BE2C (cell line): ENCODE measurements around the gene TEX14.
A peak's percentile ranks its signal among the peaks of the same experiment; 100 is the strongest.
"Not testable (repeated sequence)": the region's sequence is repeated elsewhere in the genome, so short reads cannot be mapped to it uniquely, and the experiment has no call there.

Experiments used
- DNase-seq: peaks from one replicate; pipeline ENCODE4 v3.0.0-alpha.2; 2020
- H3K27me3 ChIP-seq: fragments of 250-450 bp; sonication (Bioruptor Pico); 2 replicates; pipeline ENCODE4 v1.5.1; 2020; ENCODE audit warnings: mild to moderate bottlenecking
- H3K36me3 ChIP-seq: fragments of 250-450 bp; sonication (Bioruptor Pico); 2 replicates; pipeline ENCODE4 v1.5.1; 2020; ENCODE audit warnings: mild to moderate bottlenecking
- H3K4me1 ChIP-seq: fragments of 250-450 bp; sonication (Bioruptor Pico); 2 replicates; pipeline ENCODE4 v1.5.1; 2020
- H3K4me3 ChIP-seq: 2 replicates; pipeline ENCODE4 v1.5.1; 2011; ENCODE audit warnings: low read depth, low read length
- H3K9me3 ChIP-seq: fragments of 250-450 bp; sonication (Bioruptor Pico); 2 replicates; pipeline ENCODE4 v1.5.1; 2020
- CTCF ChIP-seq: IDR thresholded peaks from 2 replicates; pipeline ENCODE4 v1.5.1; 2012; ENCODE audit warnings: mild to moderate bottlenecking, low read depth, low read length

The TEX14 gene

GRCh38 chr17:58590377-58590776, 101.5 kb downstream of the TEX14 start:
- no peaks in the 10 kb centered on the region; the same call in 1 of the 2 replicates for H3K27me3 ChIP-seq

GRCh38 chr17:58587713-58588117, 104.1 kb downstream of the TEX14 start:
- TF ChIP-seq CTCF, result peak; percentile 97
- Histone ChIP-seq H3K4me3 (no peak overlapping the region), H3K27me3 (no peaks in the 10 kb centered on the region; the same call in 1 of the 2 replicates), H3K36me3 (no peaks in the 10 kb centered on the region), H3K9me3 (no peaks in the 10 kb centered on the region), H3K4me1 (no peaks in the 10 kb centered on the region)
- DNase-seq, result peak; percentile 69

More at GRCh38 chr17:58590377-58590776, 101.5 kb downstream of the TEX14 start:
- no peaks in the 10 kb centered on the region for H3K36me3 ChIP-seq
- no peaks in the 10 kb centered on the region for H3K9me3 ChIP-seq
- no peak for TF ChIP-seq CTCF
- no peak for DNase-seq
- no peaks in the 10 kb centered on the region; the same call in 1 of the 2 replicates for H3K4me1 ChIP-seq
- no peak overlapping the region for H3K4me3 ChIP-seq

GRCh38 chr17:58586009-58586644, 105.7 kb downstream of the TEX14 start:
- no peak for DNase-seq
- Histone ChIP-seq H3K4me3 (no peak overlapping the region), H3K36me3 (no peaks in the 10 kb centered on the region), H3K9me3 (no peaks in the 10 kb centered on the region), H3K4me1 (no peaks in the 10 kb centered on the region), H3K27me3 (no peaks in the 10 kb centered on the region; the same call in 1 of the 2 replicates)
- TF ChIP-seq CTCF, result no peak

GRCh38 chr17:58585554-58585953, 106.3 kb downstream of the TEX14 start:
- Histone ChIP-seq H3K27me3 (no peaks in the 10 kb centered on the region; the same call in 1 of the 2 replicates), H3K4me1 (no peaks in the 10 kb centered on the region), H3K4me3 (no peak overlapping the region), H3K36me3 (no peaks in the 10 kb centered on the region), H3K9me3 (no peaks in the 10 kb centered on the region)
- DNase-seq, result no peak
- no peak for TF ChIP-seq CTCF

- H3K36me3 ChIP-seq, result no peaks in the 10 kb centered on the region
- no peaks in the 10 kb centered on the region for H3K9me3 ChIP-seq
- no peak for TF ChIP-seq CTCF
- H3K4me1 ChIP-seq, result no peaks in the 10 kb centered on the region
- H3K27me3 ChIP-seq, result no peaks in the 10 kb centered on the region; the same call in 1 of the 2 replicates
- no peak for DNase-seq
- no peak overlapping the region for H3K4me3 ChIP-seq
Observed at GRCh38 chr17:58583486-58583885, 108.4 kb downstream of the TEX14 start.

GRCh38 chr17:58582718-58583117, 109.1 kb downstream of the TEX14 start:
- not testable (repeated sequence) for DNase-seq, H3K27me3 ChIP-seq, H3K4me1 ChIP-seq, H3K4me3 ChIP-seq, H3K36me3 ChIP-seq, H3K9me3 ChIP-seq

GRCh38 chr17:58580671-58581070, 111.2 kb downstream of the TEX14 start:
- Histone ChIP-seq H3K27me3 (no peaks in the 10 kb centered on the region), H3K4me3 (no peak overlapping the region), H3K36me3 (no peaks in the 10 kb centered on the region), H3K9me3 (no peaks in the 10 kb centered on the region), H3K4me1 (no peaks in the 10 kb centered on the region)
- TF ChIP-seq CTCF, result no peak
- DNase-seq, result no peak
